Vagina (tissue), 2 donors: Measurements from ENCODE around the gene COL25A1. TPM values are rescaled to one million over a fixed set of nuclear protein-coding genes. Genes with fewer than 3 reads are reported as not detected.

Source experiments
- DNase-seq, 2 donors: peaks; one replicate each; pipeline ENCODE4 v3.0.0-alpha.2; 2017; ENCODE audit errors: extremely low spot score in 2 of 2
- H3K27ac ChIP-seq: fragments of 200-600 bp; sonication (generic); one replicate; pipeline ENCODE4 v1.5.1; 2019
- H3K27me3 ChIP-seq: fragments of 200-600 bp; sonication (generic); one replicate; pipeline ENCODE4 v1.5.1; 2019
- H3K36me3 ChIP-seq, 2 donors: fragments of 200-600 bp; sonication (generic); one replicate each; pipeline ENCODE4 v1.5.1; 2017 to 2019
- H3K4me1 ChIP-seq: fragments of 200-600 bp; sonication (generic); one replicate; pipeline ENCODE4 v1.5.1; 2019
- H3K4me3 ChIP-seq, 2 donors: fragments of 200-600 bp; sonication (generic); 1 replicate in 1 of 2; 2 replicates in 1 of 2; pipeline ENCODE4 v1.5.1; 2016 to 2019
- H3K9me3 ChIP-seq: fragments of 200-600 bp; sonication (generic); one replicate; pipeline ENCODE4 v1.5.1; 2019
- CTCF ChIP-seq, 3 experiments: fragments of 450-650 bp in 2 of 3; fragments of 200-600 bp in 1 of 3; sonication (generic) in 1 of 3; IDR thresholded peaks; one replicate each; pipeline ENCODE4 v1.5.1; 2017 to 2019; ENCODE audit warnings: antibody characterized with exemption in 3 of 3, mild to moderate bottlenecking in 2 of 3, moderate library complexity in 2 of 3
- POLR2A ChIP-seq, 2 donors: fragments of 450-650 bp; IDR thresholded peaks; one replicate each; pipeline ENCODE4 v1.6.1; 2017; ENCODE audit warnings: antibody characterized with exemption in 2 of 2, mild to moderate bottlenecking in 2 of 2, moderate library complexity in 2 of 2
- POLR2AphosphoS5 ChIP-seq, 2 donors: sonication (generic); formaldehyde crosslinking; IDR thresholded peaks; one replicate each; pipeline ENCODE4 v1.9.0; 2017; ENCODE audit warnings: antibody characterized with exemption in 2 of 2, mild to moderate bottlenecking in 2 of 2, low read depth in 1 of 2; ENCODE audit not compliant: insufficient read depth in 1 of 2
- intact Hi-C: fragments of 100-400 bp; cut with DNase I; formaldehyde crosslinking; loops from one replicate; pipeline ENCODE4 v1.15.1; 2023
- total RNA-seq: library from RNA; depleted of rRNA; stranded (reverse); fragments of >200 nt; gene quantifications from one replicate; pipeline ENCODE4 v1.2.3, GENCODE V29; 2016

COL25A1 gene
- total RNA-seq, 1 donor from 2014 or later = 0.49 TPM

GRCh38 chr4:108959491-108959890 lies 343.0 kb downstream of the COL25A1 start:
- H3K27me3 ChIP-seq = no peaks in the 10 kb centered on the region
- no peak overlapping the region for H3K27ac ChIP-seq
- H3K36me3 ChIP-seq = no peaks in the 10 kb centered on the region

GRCh38 chr4:108954880-108955279 lies 347.6 kb downstream of the COL25A1 start:
- no peak for TF ChIP-seq CTCF (IDR thresholded peaks at IDR 0.05)
- no peak for TF ChIP-seq POLR2A (IDR thresholded peaks at IDR 0.05)
- no peak for TF ChIP-seq POLR2AphosphoS5 (IDR thresholded peaks at IDR 0.05; ENCODE audit: insufficient read depth in 1 of 2, low read depth in 1 of 2)
- Histone ChIP-seq H3K4me3 (no peak overlapping the region), H3K4me1 (no peaks in the 10 kb centered on the region), H3K9me3 (no peaks in the 10 kb centered on the region), H3K36me3 (no peaks in the 10 kb centered on the region), H3K27me3 (no peaks in the 10 kb centered on the region), H3K27ac (no peak overlapping the region)
- intact Hi-C loops = no loop called here
- DNase-seq = no peak

More at GRCh38 chr4:108959491-108959890, 343.0 kb downstream of the COL25A1 start:
- intact Hi-C loops = no loop called here
- H3K9me3 ChIP-seq = no peaks in the 10 kb centered on the region
- no peak overlapping the region for H3K4me3 ChIP-seq
- no peak for DNase-seq
- H3K4me1 ChIP-seq = no peaks in the 10 kb centered on the region
- TF ChIP-seq POLR2AphosphoS5 (IDR thresholded peaks at IDR 0.05; ENCODE audit: insufficient read depth in 1 of 2, low read depth in 1 of 2) = no peak
- TF ChIP-seq CTCF (IDR thresholded peaks at IDR 0.05) = no peak
- no peak for TF ChIP-seq POLR2A (IDR thresholded peaks at IDR 0.05)

GRCh38 chr4:108953941-108954340 lies 348.5 kb downstream of the COL25A1 start:
- no peak overlapping the region for H3K4me3 ChIP-seq
- no peaks in the 10 kb centered on the region for H3K4me1 ChIP-seq
- H3K27ac ChIP-seq = no peak overlapping the region
- intact Hi-C loops = no loop called here
- no peaks in the 10 kb centered on the region for H3K36me3 ChIP-seq
- H3K27me3 ChIP-seq = no peaks in the 10 kb centered on the region
- TF ChIP-seq POLR2AphosphoS5 (IDR thresholded peaks at IDR 0.05; ENCODE audit: insufficient read depth in 1 of 2, low read depth in 1 of 2) (no peak), POLR2A (IDR thresholded peaks at IDR 0.05) (no peak), CTCF (IDR thresholded peaks at IDR 0.05) (no peak)
- no peak for DNase-seq
- no peaks in the 10 kb centered on the region for H3K9me3 ChIP-seq

GRCh38 chr4:108950158-108950915 lies 352.1 kb downstream of the COL25A1 start:
- H3K27ac ChIP-seq = no peak overlapping the region
- no peak overlapping the region for H3K4me3 ChIP-seq
- no peaks in the 10 kb centered on the region for H3K9me3 ChIP-seq
- no peaks in the 10 kb centered on the region for H3K4me1 ChIP-seq
- TF ChIP-seq CTCF (IDR thresholded peaks at IDR 0.05) (no peak), POLR2AphosphoS5 (IDR thresholded peaks at IDR 0.05; ENCODE audit: insufficient read depth in 1 of 2, low read depth in 1 of 2) (no peak), POLR2A (IDR thresholded peaks at IDR 0.05) (no peak)
- no peaks in the 10 kb centered on the region for H3K27me3 ChIP-seq
- intact Hi-C loops = no loop called here
- H3K36me3 ChIP-seq = no peaks in the 10 kb centered on the region
- DNase-seq = no peak

- TF ChIP-seq POLR2AphosphoS5 (IDR thresholded peaks at IDR 0.05; ENCODE audit: insufficient read depth in 1 of 2, low read depth in 1 of 2) = no peak
- TF ChIP-seq POLR2A (IDR thresholded peaks at IDR 0.05) = no peak
- TF ChIP-seq CTCF (IDR thresholded peaks at IDR 0.05) = no peak
- Histone ChIP-seq H3K9me3 (no peaks in the 10 kb centered on the region), H3K27me3 (no peaks in the 10 kb centered on the region), H3K4me1 (no peaks in the 10 kb centered on the region), H3K36me3 (no peaks in the 10 kb centered on the region), H3K27ac (no peak overlapping the region), H3K4me3 (no peak overlapping the region)
- DNase-seq = no peak
- intact Hi-C loops = no loop called here
Measured at GRCh38 chr4:108947526-108947925, 354.9 kb downstream of the COL25A1 start.
